Measurements from ENCODE around the gene MRPL54. TPM values are rescaled to one million over a fixed set of nuclear protein-coding genes. Genes with fewer than 3 reads are reported as not detected.

MRPL54 gene
- 138 TPM for polyA plus RNA-seq

DNA sequence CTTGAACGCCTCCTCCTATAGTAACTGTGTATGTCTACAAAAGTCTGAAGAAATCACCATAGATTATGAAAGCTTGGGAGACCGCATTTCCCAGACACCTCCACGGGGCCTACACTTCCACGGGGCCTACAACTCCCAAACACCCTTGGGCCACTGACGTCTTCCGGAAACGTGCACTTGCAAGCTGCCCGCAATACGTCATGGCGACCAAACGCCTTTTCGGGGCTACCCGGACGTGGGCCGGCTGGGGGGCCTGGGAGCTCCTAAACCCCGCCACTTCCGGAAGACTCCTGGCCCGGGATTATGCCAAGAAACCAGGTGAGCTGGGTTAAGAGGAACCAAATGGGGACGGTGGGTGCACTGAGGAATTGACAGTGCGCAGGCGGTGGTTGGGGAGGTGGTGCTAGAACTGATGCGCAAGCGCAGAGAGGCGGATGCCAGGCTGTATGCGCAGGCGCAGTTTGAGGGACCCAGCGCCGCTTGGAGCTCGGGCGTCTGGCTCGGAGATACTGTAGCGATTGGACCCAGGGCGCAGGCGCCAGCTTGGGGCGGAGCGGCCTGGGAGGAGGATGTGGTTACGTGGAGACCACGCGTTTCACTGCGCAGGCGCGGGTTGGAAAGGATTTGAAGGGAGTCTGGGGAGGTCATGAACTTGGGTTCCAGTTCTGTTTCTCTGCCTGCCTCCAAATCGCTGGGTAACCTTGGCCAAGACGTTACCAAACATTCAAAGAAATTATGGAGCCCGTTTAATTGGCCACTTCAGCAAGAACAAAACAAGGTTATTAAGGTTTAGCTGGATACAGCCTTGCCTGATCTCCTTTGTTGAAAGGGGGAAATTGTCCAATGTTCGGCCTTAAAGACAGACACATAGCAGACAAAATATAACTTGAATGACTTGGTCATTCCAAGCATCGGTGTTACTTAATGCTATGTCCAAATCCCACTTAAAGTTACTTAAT is at the start of gene MRPL54:
Gene MRPL54, plus strand, starts transcription at position 182 of the 959 bp plus-strand sequence. Its CDS starts 19 bp downstream, at position 201.
- no peaks in the 10 kb centered on the region for H3K9me3 Mint-ChIP-seq
- H3K27ac Mint-ChIP-seq, result peak within 1 kb of the TSS; percentile 100
- H3K36me3 Mint-ChIP-seq, result peaks cover 3% of the 10 kb centered on the region
- H3K27me3 Mint-ChIP-seq, result peaks cover 2% of the 10 kb centered on the region
- H3K4me3 Mint-ChIP-seq, result peak within 1 kb of the TSS; percentile 97 to 99 (median 99)
- H3K4me1 Mint-ChIP-seq, result peaks cover 19 to 32% (median 20%) of the 10 kb centered on the region in 3 donors

DNA sequence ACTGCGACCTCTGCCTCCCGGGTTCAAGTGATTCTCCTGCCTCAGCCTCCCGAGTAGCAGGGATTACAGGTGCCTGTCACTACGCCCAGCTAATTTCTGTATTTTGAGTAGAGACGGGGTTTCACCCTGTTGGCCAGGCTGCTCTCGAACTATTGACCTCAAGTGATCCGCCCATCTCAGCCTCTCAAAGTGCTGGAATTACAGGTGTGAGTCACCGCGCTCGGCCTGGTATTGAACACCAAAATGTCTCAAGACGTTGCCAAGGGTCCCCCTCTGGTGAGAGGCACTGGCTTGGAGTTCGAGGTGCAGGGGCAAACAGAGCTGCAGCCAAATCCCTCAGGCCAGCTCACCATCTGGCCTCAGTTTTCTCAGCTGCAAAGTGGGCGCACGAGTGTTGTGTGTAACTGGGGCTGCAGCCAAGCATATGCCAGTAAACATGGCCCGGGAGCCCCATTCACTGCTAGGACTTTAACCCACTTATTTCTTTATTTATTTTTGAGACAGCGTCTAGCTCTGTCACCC is 46.3 kb upstream of the MRPL54 start:
- H3K9me3 Mint-ChIP-seq, result no peaks in the 10 kb centered on the region
- no peak overlapping the region for H3K4me3 Mint-ChIP-seq
- peaks cover 17% of the 10 kb centered on the region for H3K27me3 Mint-ChIP-seq
- peaks cover 0 to 7% (median 0%) of the 10 kb centered on the region in 3 donors for H3K4me1 Mint-ChIP-seq
- no peaks in the 10 kb centered on the region for H3K36me3 Mint-ChIP-seq
- no peak overlapping the region for H3K27ac Mint-ChIP-seq

DNA sequence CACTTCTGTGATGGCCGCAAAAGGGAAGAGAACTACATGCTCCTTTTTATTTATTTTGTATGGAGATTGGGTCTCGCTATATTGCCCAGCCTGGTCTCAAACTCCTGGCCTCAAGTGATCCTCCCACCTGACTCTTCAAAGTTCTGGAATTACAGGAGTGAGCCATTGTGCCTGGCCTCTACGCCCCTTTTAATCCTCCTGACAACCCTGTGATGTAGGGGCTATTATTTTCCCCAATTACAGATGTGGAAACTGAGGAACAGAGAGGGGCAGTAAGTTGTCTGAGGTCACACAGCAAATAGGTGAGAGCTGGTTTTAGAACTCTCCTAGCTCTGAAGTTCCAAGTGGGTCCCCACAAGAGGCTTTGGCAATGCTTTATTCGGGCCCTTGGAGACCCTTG is 42.6 kb upstream of the MRPL54 start:
- Mint-ChIP-seq H3K27me3 (peaks cover 24% of the 10 kb centered on the region), H3K4me1 (peaks cover 0 to 4% (median 3%) of the 10 kb centered on the region in 3 donors), H3K4me3 (no peak overlapping the region), H3K36me3 (no peaks in the 10 kb centered on the region), H3K27ac (no peak overlapping the region), H3K9me3 (no peaks in the 10 kb centered on the region)

DNA sequence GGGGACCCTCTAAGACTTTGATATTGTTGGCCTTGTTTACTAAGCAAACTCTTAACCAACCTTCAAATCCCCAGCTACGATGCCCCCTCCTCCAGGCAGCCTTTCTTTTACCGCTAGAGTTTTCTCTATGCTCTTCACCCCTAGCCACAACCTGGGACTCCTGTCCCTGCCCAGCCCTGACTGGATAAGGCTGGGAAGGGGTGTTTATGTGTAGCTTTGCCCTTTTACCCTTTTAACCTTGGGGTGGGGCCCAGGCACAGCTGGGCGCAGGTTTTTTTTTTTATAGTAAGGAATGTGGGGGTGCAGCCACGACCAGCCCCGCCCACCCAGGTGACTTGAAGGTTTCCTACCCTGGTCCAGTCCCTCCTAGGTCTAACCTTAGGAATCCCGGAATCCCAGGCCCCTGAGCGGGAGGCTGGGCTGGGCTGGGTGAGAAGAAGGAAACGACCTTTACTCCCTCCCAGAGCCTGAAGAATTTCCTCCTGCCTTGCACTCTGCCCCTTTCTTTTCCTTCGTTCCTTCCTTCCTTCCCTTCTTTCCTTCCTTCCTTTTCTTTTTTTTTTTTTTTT is 42.0 kb upstream of the MRPL54 start:
- H3K27me3 Mint-ChIP-seq, result peaks cover 25% of the 10 kb centered on the region
- H3K4me1 Mint-ChIP-seq, result peaks cover 0 to 3% (median 3%) of the 10 kb centered on the region in 3 donors
- no peak overlapping the region for H3K27ac Mint-ChIP-seq
- H3K36me3 Mint-ChIP-seq, result no peaks in the 10 kb centered on the region
- H3K4me3 Mint-ChIP-seq, result peak overlapping the region in 1 of 4 donors; percentile 26
- H3K9me3 Mint-ChIP-seq, result no peaks in the 10 kb centered on the region

DNA sequence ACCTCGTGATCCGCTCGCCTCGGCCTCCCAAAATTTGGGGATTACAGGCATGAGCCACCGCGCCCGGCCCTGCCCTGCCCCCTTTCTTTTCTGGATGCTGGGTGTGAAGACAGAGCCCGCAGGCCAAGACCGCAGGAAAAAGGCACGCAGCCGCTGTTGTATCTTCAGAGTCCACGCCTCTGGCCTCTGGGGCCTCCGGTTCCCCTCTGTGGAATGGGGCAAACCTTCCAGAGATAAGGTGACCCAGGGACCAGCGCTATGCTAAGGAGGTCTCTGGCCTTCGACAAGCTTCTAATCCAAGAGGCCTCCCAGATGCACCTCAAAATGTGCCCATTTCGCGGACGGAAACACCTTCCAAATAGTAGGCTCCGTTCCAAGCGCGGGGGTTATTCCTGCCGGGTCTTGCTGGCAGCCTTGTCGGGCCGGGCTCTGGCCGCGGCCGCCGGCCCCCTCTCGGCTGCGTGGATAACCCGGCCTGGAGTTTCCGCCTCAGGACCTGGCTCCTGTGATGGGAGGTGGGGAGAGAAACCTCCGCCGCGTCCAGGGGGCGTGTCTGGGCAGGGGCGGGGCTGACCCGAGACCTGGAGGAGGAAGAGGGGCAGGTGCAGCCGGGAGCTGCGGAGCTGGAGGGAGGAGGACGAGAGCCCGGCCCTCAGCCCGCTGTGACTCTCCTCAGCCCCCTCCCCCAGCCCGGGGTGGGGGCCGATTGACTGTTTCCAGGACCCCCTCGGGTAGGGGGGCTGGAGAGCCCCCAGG is 41.2 kb upstream of the MRPL54 start:
- no peaks in the 10 kb centered on the region for H3K9me3 Mint-ChIP-seq
- peaks cover 23% of the 10 kb centered on the region for H3K27me3 Mint-ChIP-seq
- H3K36me3 Mint-ChIP-seq, result no peaks in the 10 kb centered on the region
- no peak overlapping the region for H3K27ac Mint-ChIP-seq
- H3K4me1 Mint-ChIP-seq, result peaks cover 0 to 3% (median 3%) of the 10 kb centered on the region in 3 donors
- peak overlapping the region in 3 of 4 donors; percentile 72 to 82 (median 72) for H3K4me3 Mint-ChIP-seq

DNA sequence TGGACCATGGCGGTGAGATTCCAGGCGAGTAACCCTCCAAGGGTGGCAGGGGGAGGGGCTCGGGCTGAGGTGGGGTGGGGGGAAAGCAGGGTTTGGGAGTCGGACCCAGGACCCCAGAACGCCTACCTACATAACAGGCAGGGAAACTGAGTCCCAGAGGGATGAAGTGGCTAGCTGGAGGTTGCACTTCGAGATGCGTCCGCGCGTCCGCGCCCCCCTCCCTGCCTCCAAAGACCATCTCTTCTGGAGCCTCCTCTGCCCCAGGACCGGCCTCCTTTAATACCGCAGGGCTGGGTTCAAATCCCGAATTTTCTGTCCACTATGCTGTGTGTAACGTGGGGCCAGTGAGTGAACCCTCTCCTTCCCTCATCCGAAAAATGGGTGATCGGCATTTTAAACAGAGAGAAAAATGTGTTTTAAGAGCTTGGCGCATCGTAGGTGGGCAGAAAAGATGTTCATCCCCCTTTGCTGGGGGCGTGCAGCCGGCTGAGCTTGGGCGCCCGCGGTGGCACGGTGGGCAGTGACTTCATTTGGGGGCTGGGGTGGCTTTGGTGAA is 40.5 kb upstream of the MRPL54 start:
- no peaks in the 10 kb centered on the region for H3K9me3 Mint-ChIP-seq
- H3K4me3 Mint-ChIP-seq, result peak overlapping the region in 3 of 4 donors; percentile 72 to 83 (median 82)
- H3K36me3 Mint-ChIP-seq, result no peaks in the 10 kb centered on the region
- peaks cover 0 to 3% (median 3%) of the 10 kb centered on the region in 3 donors for H3K4me1 Mint-ChIP-seq
- H3K27me3 Mint-ChIP-seq, result peaks cover 21% of the 10 kb centered on the region
- H3K27ac Mint-ChIP-seq, result no peak overlapping the region

DNA sequence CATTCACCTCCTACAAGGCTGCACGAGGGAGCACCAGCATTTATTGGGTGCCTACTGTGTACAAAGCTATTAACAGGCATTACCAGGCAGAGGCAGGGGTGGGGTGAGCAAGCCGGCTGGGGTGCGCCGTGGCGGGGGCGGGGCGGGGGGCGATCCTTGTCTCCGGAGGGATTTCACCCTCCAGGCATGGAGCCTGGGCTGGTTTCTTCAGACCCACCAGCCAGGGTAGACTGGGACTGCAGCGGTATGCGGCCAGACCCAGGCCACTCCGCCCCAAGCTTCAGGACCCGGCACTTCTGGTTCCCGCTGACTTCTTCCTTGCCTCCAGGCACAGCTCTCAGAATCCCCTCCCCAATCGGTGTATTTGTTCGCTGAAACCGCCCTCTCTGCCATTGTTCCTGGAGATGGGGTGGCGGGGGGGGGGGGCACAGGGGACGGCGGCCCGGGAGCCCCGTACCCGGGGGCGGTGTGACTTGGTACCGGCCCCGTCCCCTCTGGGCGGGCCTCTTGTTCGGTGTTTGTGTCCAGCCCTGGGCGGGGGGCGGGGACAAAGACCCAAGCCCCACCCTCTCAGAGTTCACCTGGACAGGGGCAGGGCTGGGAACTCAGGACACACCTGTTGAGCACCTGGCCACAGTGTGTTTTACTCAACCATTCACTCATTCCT is 39.9 kb upstream of the MRPL54 start:
- H3K27ac Mint-ChIP-seq, result no peak overlapping the region
- peaks cover 0 to 3% (median 3%) of the 10 kb centered on the region in 3 donors for H3K4me1 Mint-ChIP-seq
- H3K4me3 Mint-ChIP-seq, result peak overlapping the region in 3 of 4 donors; percentile 72 to 83 (median 82)
- H3K9me3 Mint-ChIP-seq, result no peaks in the 10 kb centered on the region
- peaks cover 21% of the 10 kb centered on the region for H3K27me3 Mint-ChIP-seq
- H3K36me3 Mint-ChIP-seq, result no peaks in the 10 kb centered on the region

DNA sequence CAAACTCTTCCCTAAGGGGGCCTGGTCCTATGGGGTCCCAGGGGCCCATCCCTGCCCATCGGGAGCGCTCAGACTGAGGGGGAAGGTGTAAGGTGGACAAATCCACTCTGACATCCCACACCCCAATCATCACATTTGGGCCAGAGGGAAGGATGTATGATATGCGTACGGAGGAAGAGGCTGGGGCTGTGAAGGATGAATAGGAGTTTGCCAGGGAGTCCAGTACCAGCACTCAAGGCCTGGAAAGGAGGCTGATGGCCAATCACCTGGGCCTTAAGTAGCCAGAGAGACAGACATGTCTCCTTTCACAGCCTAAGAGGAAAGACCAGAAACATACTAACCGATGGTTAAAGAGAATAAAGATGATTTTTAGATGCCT is 39.4 kb upstream of the MRPL54 start:
- Mint-ChIP-seq H3K4me1 (peaks cover 0 to 3% (median 3%) of the 10 kb centered on the region in 3 donors), H3K9me3 (no peaks in the 10 kb centered on the region), H3K27ac (no peak overlapping the region), H3K36me3 (no peaks in the 10 kb centered on the region), H3K27me3 (peaks cover 21% of the 10 kb centered on the region), H3K4me3 (peak overlapping the region in 1 of 4 donors; percentile 72)

DNA sequence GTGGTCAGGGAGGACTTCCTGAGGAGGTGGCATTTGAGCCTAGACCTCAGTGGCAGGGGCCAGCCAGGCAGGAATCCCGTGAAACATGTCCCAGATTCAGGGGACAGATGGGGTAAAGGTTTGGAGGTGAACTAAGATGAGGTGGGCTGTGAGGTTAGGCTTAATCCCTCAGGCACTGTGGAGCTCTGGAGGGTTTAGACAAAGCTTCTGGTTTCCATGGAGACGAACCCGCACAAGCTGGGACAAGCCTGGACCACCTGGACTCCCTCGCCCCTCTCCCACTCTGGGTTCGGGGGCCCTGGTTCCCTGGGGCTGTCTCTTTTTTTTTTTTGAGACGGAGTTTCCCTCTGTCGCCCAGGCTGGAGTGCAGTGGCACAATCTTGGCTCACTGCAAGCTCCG is 38.6 kb upstream of the MRPL54 start:
- Mint-ChIP-seq H3K27ac (no peak overlapping the region), H3K9me3 (no peaks in the 10 kb centered on the region), H3K4me3 (no peak overlapping the region), H3K36me3 (no peaks in the 10 kb centered on the region), H3K27me3 (peaks cover 21% of the 10 kb centered on the region), H3K4me1 (peaks cover 0 to 3% (median 3%) of the 10 kb centered on the region in 3 donors)

DNA sequence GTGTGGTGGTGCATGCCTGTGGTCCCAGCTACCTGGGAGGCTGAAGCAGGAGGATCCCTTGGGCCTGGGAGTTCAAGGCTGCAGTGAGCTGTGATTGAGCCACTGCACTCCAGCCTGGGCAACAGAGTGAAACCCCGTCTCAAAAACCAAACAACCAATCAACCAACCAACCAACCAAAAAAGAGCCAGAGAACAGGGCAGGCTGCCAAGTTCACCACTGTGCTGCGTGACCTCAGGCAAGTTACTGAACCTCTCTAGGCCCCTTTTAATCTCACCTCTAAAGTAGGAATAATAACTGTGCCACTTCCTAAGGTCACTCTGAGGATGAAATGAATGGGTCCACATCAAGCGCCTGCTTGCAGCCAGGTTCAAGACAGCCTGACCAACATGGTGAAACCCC is 37.4 kb upstream of the MRPL54 start:
- Mint-ChIP-seq H3K27ac (no peak overlapping the region), H3K36me3 (no peaks in the 10 kb centered on the region), H3K9me3 (no peaks in the 10 kb centered on the region), H3K27me3 (peaks cover 16% of the 10 kb centered on the region), H3K4me3 (no peak overlapping the region), H3K4me1 (peaks cover 0 to 3% (median 3%) of the 10 kb centered on the region in 3 donors)

DNA sequence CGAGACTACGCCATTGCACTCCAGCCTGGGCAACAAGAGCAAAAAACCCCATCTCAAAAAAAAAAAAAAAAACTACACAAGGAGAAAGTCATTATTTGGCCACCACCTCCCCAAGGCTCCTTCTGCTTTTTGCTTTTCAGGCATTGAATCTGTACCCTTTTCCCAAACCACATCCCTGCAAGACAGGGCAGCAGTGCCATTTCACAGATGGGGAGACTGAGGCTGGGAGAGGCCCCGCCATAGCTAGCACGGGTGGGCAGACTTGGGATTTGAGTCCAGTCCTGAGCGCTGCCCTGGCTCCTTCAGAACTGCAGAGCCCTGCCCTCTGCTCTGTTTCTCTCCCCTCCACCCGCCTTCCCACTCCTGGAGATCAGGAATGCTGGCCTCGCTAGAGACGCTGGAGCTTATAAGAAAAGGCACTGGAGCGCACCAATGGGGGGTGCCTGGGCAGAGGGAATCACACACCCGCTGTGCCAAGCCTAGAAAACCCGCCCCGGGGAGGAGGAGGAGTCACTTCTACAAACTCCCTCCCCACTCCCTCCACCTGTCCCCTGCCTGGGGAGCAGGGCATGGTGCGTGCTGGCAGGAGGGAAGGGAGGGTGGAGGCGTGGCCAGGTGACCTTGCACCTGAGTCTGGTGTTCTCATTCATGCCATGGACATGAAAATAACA is 36.7 kb upstream of the MRPL54 start:
- Mint-ChIP-seq H3K36me3 (peaks cover 2% of the 10 kb centered on the region), H3K9me3 (no peaks in the 10 kb centered on the region), H3K4me3 (no peak overlapping the region), H3K27me3 (peaks cover 11% of the 10 kb centered on the region), H3K4me1 (peaks cover 0 to 3% (median 3%) of the 10 kb centered on the region in 3 donors), H3K27ac (no peak overlapping the region)

DNA sequence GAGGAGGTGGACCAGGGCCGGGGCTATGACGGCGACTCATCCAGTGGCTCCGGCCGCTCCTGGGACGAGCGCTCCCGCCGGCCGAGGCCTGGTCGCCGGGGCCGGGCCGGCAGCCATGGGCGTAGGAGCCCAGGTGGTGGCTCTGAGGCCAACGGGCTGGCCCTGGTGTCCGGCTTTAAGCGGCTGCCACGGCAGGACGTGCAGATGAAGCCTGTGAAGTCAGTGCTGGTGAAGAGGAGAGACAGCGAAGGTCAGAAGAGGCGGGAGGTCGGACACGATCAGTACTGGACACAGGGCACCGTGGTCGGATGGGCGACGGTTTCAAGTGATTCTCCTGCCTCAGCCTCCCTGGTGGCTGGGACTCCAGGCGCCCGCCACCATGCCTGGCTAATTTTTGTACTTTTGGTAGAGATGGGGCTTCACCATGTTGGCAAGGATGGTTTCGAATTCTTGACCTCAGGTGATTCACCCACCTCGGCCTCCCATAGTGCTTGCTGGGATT is 32.0 kb upstream of the MRPL54 start:
- no peaks in the 10 kb centered on the region for H3K27me3 Mint-ChIP-seq
- no peak overlapping the region for H3K27ac Mint-ChIP-seq
- H3K4me1 Mint-ChIP-seq, result no peaks in the 10 kb centered on the region

DNA sequence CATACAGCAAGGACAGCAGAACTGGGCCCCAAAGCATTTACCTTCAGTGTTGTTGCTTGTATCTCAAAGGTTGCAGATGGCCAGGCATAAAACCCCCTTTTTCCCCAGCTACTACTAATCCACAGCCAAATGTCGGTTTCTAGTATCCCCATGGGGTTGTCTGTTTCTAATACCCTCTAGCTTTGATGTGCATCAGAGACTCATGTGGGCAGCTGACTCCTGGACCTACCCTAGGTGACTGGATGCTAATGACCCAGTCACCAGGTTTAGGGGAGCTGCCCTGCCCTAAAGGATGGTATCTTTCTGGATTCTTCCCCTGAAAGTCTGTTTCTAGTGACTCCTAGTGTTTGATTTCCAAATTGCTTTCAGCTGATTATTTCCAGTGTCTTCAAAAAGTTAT is 30.4 kb upstream of the MRPL54 start:
- Mint-ChIP-seq H3K27me3 (no peaks in the 10 kb centered on the region), H3K27ac (no peak overlapping the region), H3K4me3 (no peak overlapping the region), H3K4me1 (no peaks in the 10 kb centered on the region), H3K36me3 (peaks cover 2% of the 10 kb centered on the region), H3K9me3 (peaks cover 0 to 2% (median 0%) of the 10 kb centered on the region in 3 donors)

More for the DNA sequence above, 32.0 kb upstream of the MRPL54 start:
- H3K9me3 Mint-ChIP-seq, result peaks cover 0 to 2% (median 0%) of the 10 kb centered on the region in 3 donors
- peaks cover 2% of the 10 kb centered on the region for H3K36me3 Mint-ChIP-seq
- no peak overlapping the region for H3K4me3 Mint-ChIP-seq
